K562 treated with DMSO at 1 percent for 24 hours (cell line): ENCODE results near the gene SPOCK3. TPM values are rescaled to one million over a fixed set of nuclear protein-coding genes. Genes with fewer than 3 reads are reported as not detected.

Experiments used
- total RNA-seq: library from RNA; unstranded; fragments of 300-600 nt; gene quantifications from 2 replicates; pipeline ENCODE4 v1.2.3, GENCODE V29; 2022; ENCODE audit warnings: low read depth; ENCODE audit not compliant: insufficient read depth

The SPOCK3 gene
- total RNA-seq = not detected in 2 replicates

DNA sequence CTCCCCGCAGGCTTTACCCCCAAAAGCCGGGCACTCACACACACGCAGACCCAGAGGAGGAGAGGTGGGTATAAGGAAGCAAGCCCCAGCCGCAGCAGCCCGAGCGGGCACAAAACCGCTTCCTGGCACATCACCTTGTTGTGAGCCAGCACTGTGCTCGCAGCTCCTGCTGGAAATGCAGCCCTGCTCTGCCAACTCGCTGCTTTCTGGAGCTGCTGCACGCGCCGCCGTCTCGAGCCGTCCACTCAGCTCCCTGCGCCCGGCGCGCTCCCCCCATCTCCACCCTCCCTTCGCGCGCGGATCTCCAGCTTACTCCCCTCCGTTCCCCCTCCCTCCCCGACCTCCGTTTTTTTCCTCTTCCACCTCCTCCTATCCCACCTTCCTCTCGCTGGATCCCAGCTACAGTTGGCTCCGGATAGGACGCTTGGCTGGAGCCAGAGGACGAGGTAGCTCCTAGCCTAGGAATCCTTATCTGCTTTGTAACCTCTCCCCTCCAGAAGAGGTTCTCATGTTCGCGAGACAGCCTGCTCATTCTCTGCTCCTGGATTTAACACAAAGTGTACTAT is at the start of gene SPOCK3:
Gene SPOCK3 (minus strand): TSS at position 179 of the 566 bp plus-strand sequence.

